Neural cell (in vitro differentiated cells): ENCODE results near the gene COPG1. TPM values are rescaled to one million over a fixed set of nuclear protein-coding genes. Genes with fewer than 3 reads are reported as not detected.

ENCODE experiments used
- H2AFZ ChIP-seq: fragments of 200-600, 300-800 bp; sonication (generic), shearing (Covaris generic); 2 replicates; pipeline ENCODE4 v1.6.0; 2014; ENCODE audit warnings: low read depth, mild to moderate bottlenecking, antibody characterized with exemption, low read length, moderate library complexity
- H3F3A ChIP-seq: fragments of 200-600 bp; shearing (Covaris generic); 2 replicates; pipeline ENCODE4 v1.6.1; 2016; ENCODE audit warnings: mild to moderate bottlenecking, moderate library complexity, mixed read lengths, antibody characterized with exemption, low read length; ENCODE audit not compliant: insufficient read depth, poor library complexity, severe bottlenecking
- H3K27ac ChIP-seq: fragments of 200-600, 300-800 bp; sonication (generic), shearing (Covaris generic); 2 replicates; pipeline ENCODE4 v1.5.1; 2014; ENCODE audit warnings: mild to moderate bottlenecking, low read length, moderate library complexity
- H3K27me3 ChIP-seq: fragments of 300-800, 200-600 bp; sonication (generic), shearing (Covaris generic); 2 replicates; pipeline ENCODE4 v1.6.0; 2014; ENCODE audit warnings: mild to moderate bottlenecking, low read depth, low read length, moderate library complexity; ENCODE audit not compliant: insufficient read depth
- H3K36me3 ChIP-seq: fragments of 300-800, 200-600 bp; sonication (generic), shearing (Covaris generic); 2 replicates; pipeline ENCODE4 v1.5.1; 2014; ENCODE audit warnings: mild to moderate bottlenecking, antibody characterized with exemption, low read length, moderate library complexity; ENCODE audit not compliant: insufficient read depth
- H3K4me2 ChIP-seq: fragments of 300-800, 200-600 bp; sonication (generic), shearing (Covaris generic); 2 replicates; pipeline ENCODE4 v1.6.0; 2014; ENCODE audit warnings: mild to moderate bottlenecking, low read length
- H3K4me3 ChIP-seq: fragments of 300-800, 200-600 bp; sonication (generic), shearing (Covaris generic); 2 replicates; pipeline ENCODE4 v1.5.1; 2014; ENCODE audit warnings: mild to moderate bottlenecking, low read length, moderate library complexity
- H3K79me2 ChIP-seq: fragments of 200-600 bp; shearing (Covaris generic); replicated peaks from 2 replicates; pipeline ENCODE4 v1.6.0; 2014; ENCODE audit warnings: mild to moderate bottlenecking, low read length, moderate library complexity; ENCODE audit not compliant: insufficient read depth
- H3K9ac ChIP-seq: fragments of 300-800, 200-600 bp; sonication (generic), shearing (Covaris generic); 2 replicates; pipeline ENCODE4 v1.6.1; 2016; ENCODE audit warnings: mild to moderate bottlenecking, low read length, mixed read lengths
- H3K9me2 ChIP-seq: fragments of 200-600 bp; shearing (Covaris generic); 2 replicates; pipeline ENCODE4 v1.6.1; 2016; ENCODE audit warnings: mild to moderate bottlenecking, low read length, mixed read lengths; ENCODE audit not compliant: insufficient read depth
- H3K9me3 ChIP-seq: fragments of 200-600, 300-800 bp; sonication (generic), shearing (Covaris generic); 2 replicates; pipeline ENCODE4 v1.6.1; 2016; ENCODE audit warnings: mild to moderate bottlenecking, mixed run types, low read length, moderate library complexity, mixed read lengths
- H4K20me1 ChIP-seq: fragments of 200-600 bp; shearing (Covaris generic); 2 replicates; pipeline ENCODE4 v1.6.1; 2016; ENCODE audit warnings: mild to moderate bottlenecking, mixed run types; ENCODE audit not compliant: insufficient read depth
- EP300 ChIP-seq: fragments of 450-650 bp; conservative IDR thresholded peaks from 2 replicates; pipeline ENCODE4 v1.6.1; 2014; ENCODE audit warnings: antibody characterized with exemption, mild to moderate bottlenecking, moderate library complexity; ENCODE audit not compliant: poor library complexity, severe bottlenecking
- EZH2 ChIP-seq: fragments of 200-600, 300-800 bp; shearing (Covaris generic), sonication (generic); IDR thresholded peaks from 2 replicates; pipeline ENCODE4 v1.6.1; 2014; ENCODE audit warnings: antibody characterized with exemption, low read length, borderline replicate concordance, mild to moderate bottlenecking; ENCODE audit not compliant: insufficient read depth, poor library complexity, severe bottlenecking
- MXI1 ChIP-seq: fragments of 450-650 bp; conservative IDR thresholded peaks from 2 replicates; pipeline ENCODE4 v1.6.1; 2014; ENCODE audit warnings: antibody characterized with exemption, mild to moderate bottlenecking; ENCODE audit not compliant: poor library complexity, severe bottlenecking
- POLR2AphosphoS5 ChIP-seq: IDR thresholded peaks from 2 replicates; pipeline ENCODE4 v1.6.1; 2012
- RAD21 ChIP-seq: fragments of 450-650 bp; conservative IDR thresholded peaks from 2 replicates; pipeline ENCODE4 v1.6.1; 2014; ENCODE audit warnings: antibody characterized with exemption, mild to moderate bottlenecking, moderate library complexity
- SMC3 ChIP-seq: fragments of 450-650 bp; conservative IDR thresholded peaks from 2 replicates; pipeline ENCODE4 v1.6.1; 2014; ENCODE audit warnings: antibody characterized with exemption, mild to moderate bottlenecking, moderate library complexity; ENCODE audit not compliant: poor library complexity
- TAF1 ChIP-seq: IDR thresholded peaks from 2 replicates; pipeline ENCODE4 v1.6.1; 2012; ENCODE audit warnings: low read depth
- polyA plus RNA-seq: library from polyadenylated mRNA; depleted of rRNA; stranded (reverse); fragments of >200 nt; gene quantifications from 2 replicates; pipeline ENCODE4 v1.2.3, GENCODE V29; 2014
- TF ChIP-seq, protein P1 (sequence below): fragments of 450-650 bp; IDR thresholded peaks from 2 replicates; pipeline ENCODE4 v1.5.1; 2014; ENCODE audit warnings: antibody characterized with exemption, mild to moderate bottlenecking, moderate library complexity; ENCODE audit not compliant: poor library complexity, severe bottlenecking
- TF ChIP-seq, protein P2 (sequence below): IDR thresholded peaks from 2 replicates; pipeline ENCODE4 v1.6.1; 2012; ENCODE audit warnings: borderline replicate concordance

The COPG1 gene
- polyA plus RNA-seq, 1 donor from 2014 or later, result 75.0 TPM

DNA sequence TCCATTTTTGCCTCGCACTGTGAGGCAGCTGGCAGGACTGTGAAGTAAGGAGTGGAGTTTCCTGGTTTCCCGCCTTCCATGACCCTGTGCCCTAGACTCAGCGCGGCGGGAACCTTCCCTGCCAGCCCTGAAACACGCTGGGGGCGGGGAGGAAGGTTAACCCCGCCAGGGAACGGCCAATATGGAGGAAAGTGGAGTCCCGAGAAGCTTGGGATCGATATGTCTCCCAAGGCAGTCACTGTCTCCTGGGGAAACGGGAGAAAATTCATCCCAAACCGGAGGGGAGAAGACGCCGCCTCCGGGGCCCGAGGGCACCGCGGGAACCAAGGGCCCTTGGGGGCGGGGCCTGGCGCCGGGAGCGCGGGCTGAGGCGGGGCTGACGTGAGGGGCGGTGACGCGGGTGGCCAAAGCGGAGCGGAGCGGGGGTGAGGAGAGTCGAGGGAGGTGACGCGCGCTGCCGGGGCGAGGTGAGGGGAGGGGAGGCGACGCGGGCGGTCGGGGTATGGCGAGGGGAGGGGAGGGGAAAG is 29.1 kb downstream of the COPG1 start, which contains the start of gene HMCES:
Gene HMCES, plus strand, starts transcription at position 432 of the 527 bp plus-strand sequence. CDS start 863 bp downstream, outside the sequence.
- Histone ChIP-seq H3K9me3 (no peaks in the 10 kb centered on the region), H3F3A (no peaks in the 10 kb centered on the region), H3K9ac (peak within 1 kb of the TSS; percentile 88), H2AFZ (peak within 1 kb of the TSS; percentile 66), H4K20me1 (no peaks in the 10 kb centered on the region), H3K79me2 (peaks cover 12% of the 10 kb centered on the region), H3K36me3 (peaks cover 7% of the 10 kb centered on the region), H3K4me2 (peak within 1 kb of the TSS; percentile 81), H3K4me3 (peak within 1 kb of the TSS; percentile 100), H3K27me3 (no peaks in the 10 kb centered on the region), H3K9me2 (no peaks in the 10 kb centered on the region), H3K27ac (peak within 1 kb of the TSS; percentile 61)
- peak; percentile 83 for TF ChIP-seq POLR2AphosphoS5
- TF ChIP-seq EZH2, result no peak
- no peak for TF ChIP-seq TAF1
- peak; percentile 13 for TF ChIP-seq MXI1
- TF ChIP-seq, protein P1, sequence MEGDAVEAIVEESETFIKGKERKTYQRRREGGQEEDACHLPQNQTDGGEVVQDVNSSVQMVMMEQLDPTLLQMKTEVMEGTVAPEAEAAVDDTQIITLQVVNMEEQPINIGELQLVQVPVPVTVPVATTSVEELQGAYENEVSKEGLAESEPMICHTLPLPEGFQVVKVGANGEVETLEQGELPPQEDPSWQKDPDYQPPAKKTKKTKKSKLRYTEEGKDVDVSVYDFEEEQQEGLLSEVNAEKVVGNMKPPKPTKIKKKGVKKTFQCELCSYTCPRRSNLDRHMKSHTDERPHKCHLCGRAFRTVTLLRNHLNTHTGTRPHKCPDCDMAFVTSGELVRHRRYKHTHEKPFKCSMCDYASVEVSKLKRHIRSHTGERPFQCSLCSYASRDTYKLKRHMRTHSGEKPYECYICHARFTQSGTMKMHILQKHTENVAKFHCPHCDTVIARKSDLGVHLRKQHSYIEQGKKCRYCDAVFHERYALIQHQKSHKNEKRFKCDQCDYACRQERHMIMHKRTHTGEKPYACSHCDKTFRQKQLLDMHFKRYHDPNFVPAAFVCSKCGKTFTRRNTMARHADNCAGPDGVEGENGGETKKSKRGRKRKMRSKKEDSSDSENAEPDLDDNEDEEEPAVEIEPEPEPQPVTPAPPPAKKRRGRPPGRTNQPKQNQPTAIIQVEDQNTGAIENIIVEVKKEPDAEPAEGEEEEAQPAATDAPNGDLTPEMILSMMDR, result no peak
- no peak for TF ChIP-seq EP300
- TF ChIP-seq, protein P2, sequence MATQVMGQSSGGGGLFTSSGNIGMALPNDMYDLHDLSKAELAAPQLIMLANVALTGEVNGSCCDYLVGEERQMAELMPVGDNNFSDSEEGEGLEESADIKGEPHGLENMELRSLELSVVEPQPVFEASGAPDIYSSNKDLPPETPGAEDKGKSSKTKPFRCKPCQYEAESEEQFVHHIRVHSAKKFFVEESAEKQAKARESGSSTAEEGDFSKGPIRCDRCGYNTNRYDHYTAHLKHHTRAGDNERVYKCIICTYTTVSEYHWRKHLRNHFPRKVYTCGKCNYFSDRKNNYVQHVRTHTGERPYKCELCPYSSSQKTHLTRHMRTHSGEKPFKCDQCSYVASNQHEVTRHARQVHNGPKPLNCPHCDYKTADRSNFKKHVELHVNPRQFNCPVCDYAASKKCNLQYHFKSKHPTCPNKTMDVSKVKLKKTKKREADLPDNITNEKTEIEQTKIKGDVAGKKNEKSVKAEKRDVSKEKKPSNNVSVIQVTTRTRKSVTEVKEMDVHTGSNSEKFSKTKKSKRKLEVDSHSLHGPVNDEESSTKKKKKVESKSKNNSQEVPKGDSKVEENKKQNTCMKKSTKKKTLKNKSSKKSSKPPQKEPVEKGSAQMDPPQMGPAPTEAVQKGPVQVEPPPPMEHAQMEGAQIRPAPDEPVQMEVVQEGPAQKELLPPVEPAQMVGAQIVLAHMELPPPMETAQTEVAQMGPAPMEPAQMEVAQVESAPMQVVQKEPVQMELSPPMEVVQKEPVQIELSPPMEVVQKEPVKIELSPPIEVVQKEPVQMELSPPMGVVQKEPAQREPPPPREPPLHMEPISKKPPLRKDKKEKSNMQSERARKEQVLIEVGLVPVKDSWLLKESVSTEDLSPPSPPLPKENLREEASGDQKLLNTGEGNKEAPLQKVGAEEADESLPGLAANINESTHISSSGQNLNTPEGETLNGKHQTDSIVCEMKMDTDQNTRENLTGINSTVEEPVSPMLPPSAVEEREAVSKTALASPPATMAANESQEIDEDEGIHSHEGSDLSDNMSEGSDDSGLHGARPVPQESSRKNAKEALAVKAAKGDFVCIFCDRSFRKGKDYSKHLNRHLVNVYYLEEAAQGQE, result peak; percentile 2
- no peak for TF ChIP-seq SMC3
- TF ChIP-seq RAD21, result no peak

DNA sequence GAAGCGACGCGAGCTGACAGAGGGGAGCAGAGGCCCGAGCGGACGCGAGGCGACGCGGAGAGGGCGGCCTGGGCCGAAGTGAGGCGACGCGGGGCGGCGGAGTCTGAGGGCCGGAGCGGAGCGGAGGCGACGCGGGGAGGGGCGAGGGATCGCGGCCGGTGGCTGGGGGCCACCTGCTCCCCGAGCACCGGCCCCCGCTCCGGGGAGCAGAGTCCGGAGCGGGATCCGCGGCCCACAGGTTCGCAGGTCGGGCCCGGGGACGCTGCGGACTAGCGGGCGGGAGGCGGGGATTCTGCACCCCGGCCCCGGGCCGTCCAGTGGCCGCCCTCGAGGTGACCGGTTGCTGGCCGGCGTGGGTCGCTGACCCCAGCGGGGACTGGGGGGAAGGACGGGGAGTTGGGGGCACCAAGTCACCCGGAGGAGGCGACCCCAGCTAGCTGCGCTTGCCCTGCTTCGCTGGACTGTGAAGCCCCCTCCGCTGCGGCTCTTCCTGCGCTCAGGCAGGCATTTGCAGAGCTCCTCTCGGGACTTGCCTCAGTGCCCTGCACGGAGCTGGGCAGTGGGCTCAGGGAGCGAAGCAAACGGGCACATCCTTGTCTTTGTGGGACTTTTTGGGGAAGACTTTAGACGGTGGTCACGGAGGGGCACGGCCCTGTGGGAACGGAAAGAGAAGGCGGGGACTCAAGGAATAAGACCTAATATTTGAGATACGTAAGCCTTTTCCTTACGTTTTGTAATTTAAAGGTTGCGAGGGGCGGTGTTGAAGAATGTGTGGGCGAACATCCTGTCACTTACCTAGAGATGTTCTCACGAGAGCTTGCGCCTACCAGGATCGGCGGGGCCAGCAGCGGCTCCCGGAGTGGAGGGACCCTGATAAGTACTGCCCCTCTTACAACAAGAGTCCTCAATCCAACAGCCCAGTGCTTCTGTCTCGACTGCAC is 29.8 kb downstream of the COPG1 start:
- Histone ChIP-seq H3K27ac (peak overlapping the region; percentile 61), H2AFZ (peak overlapping the region; percentile 66)
- TF ChIP-seq TAF1, result no peak
- TF ChIP-seq SMC3, result no peak
- TF ChIP-seq EP300, result no peak
- peak; percentile 12 for TF ChIP-seq MXI1

More for the DNA sequence above, 29.8 kb downstream of the COPG1 start:
- H3K9me2 ChIP-seq, result no peaks in the 10 kb centered on the region
- H3K9me3 ChIP-seq, result no peaks in the 10 kb centered on the region
- H4K20me1 ChIP-seq, result no peaks in the 10 kb centered on the region
- peak overlapping the region; percentile 100 for H3K4me3 ChIP-seq
- peaks cover 12% of the 10 kb centered on the region for H3K79me2 ChIP-seq
- H3K36me3 ChIP-seq, result peaks cover 7% of the 10 kb centered on the region
- H3K27me3 ChIP-seq, result no peaks in the 10 kb centered on the region
- no peaks in the 10 kb centered on the region for H3F3A ChIP-seq
- H3K9ac ChIP-seq, result peak overlapping the region; percentile 88
- H3K4me2 ChIP-seq, result peak overlapping the region; percentile 81
